Pulmonary artery endothelial cell (primary cell): ENCODE results near the gene SLFN13. TPM values are rescaled to one million over a fixed set of nuclear protein-coding genes. Genes with fewer than 3 reads are reported as not detected.
"Not testable (repeated sequence)": the region's sequence is repeated elsewhere in the genome, so short reads cannot be mapped to it uniquely, and the experiment has no call there.

Experiments used
- DNase-seq: peaks from one replicate; pipeline ENCODE4 v3.0.0-alpha.2; 2011; ENCODE audit warnings: low read depth, low spot score
- total RNA-seq: library from RNA; depleted of rRNA; stranded (reverse); fragments of >200 nt; gene quantifications from 2 replicates; pipeline ENCODE4 v1.2.3, GENCODE V29; 2014

Gene SLFN13
- 2.6 and 6.9 TPM in 2 replicates for total RNA-seq

- DNase-seq, result no peak
Measured at GRCh38 chr17:35448214-35448898, at the start of gene SLFN13. TSS of gene SLFN13 (minus strand) at chr17:35448766. CDS start at chr17:35445680, 3,086 bp downstream.

- DNase-seq, result no peak
Measured at GRCh38 chr17:35496451-35497290, 48.1 kb upstream of the SLFN13 start.

- DNase-seq, result no peak
Measured at GRCh38 chr17:35493040-35493439, 44.5 kb upstream of the SLFN13 start.

DNA sequence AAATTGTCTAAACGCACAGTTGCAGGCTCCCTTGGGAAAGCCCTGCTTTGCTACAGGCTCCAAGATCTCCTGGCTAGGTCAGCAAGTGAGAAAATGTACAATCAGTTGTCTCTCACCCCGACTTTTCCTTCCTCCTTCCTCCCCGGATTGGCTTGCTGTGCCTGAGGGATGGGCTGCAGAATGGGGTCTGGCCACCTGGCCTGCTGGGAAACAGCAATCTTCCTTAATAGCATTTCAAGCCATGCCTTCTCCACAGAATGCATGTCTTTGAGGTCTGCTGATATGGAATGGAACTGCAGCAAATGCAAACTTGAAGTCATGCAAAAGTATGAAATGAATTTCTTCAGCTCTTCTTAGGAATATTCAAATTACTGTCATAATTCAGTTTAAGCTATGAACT is 42.9 kb upstream of the SLFN13 start:
- DNase-seq, result no peak

DNA sequence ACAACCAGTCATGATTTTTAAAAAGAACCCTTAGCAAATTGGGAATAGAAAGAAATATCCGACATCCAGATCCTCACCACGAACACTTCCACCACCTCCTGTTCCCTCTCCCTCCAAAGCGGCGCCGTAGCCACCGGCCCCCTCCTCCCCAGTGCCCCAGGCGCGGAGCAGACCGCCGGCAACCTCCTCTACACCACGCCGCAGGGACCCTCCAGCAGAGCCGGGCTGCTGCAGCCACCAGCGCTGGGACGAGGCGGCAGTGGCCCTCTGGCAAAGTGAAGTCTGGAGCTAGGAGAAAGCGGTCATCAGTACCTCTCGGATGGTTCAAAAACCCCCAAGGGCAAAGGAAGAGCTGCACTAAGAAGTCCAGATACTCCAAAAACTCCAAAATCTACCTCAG is 41.4 kb upstream of the SLFN13 start:
- DNase-seq, result no peak

DNA sequence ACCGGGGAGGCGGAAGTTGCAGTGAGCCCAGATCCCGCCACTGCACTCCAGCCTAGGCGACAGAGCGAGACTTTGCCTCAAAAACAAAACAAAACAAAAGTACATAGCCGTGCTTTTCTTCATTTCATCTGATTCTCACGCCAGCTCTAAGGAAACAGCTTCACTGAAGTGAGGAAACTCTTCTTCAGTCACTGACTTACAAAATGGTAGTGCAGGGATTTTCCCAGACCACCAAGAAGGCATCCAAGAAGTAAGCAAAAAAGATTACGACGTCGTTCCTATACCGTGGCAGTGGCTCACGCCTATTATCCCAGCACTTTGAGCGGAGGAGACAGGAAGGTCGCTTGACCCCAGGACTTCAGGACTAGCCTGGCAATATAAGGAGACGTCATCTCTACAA is 40.4 kb upstream of the SLFN13 start:
- no peak for DNase-seq

DNA sequence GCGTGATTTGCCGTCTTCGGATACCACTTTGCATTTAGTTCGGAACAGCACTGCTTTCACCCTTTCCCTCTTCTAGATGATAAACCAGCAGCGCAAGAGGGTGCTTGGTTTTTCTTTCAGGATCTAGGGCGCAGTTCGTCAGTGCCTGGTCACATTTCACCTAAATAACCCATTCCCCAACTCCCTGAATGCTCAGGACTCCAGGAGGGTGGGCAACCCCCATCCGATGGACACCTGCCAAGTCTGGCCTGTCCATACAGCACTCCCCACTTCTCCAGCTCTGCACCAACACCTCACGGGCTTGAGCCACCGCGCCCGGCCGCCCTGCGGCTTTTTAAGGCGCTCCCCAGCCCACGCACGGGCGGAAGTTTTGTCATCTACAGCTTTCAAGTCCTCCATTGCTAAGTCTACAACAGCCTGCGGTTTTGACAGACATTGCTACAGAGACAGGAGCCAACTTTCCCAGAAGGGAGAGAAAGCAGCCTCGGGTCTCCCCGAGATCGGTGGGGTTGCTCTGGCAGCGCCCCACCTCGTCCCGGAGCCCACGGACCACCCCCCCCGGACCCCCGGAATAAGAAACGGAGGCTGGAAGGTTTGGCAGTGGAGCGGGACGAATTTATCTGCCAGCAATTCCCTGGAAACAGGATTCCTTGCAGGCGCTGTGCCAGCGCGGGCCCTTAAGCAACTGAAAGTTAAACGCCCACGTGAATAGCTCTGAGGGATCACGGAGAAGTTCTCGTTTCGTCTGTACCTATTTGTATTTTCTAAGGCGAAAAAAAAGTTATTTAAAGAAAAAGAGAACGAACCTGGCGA is 38.6 kb upstream of the SLFN13 start:
- no peak for DNase-seq

- no peak for DNase-seq
Measured at GRCh38 chr17:35479271-35479670, 30.7 kb upstream of the SLFN13 start.

DNA sequence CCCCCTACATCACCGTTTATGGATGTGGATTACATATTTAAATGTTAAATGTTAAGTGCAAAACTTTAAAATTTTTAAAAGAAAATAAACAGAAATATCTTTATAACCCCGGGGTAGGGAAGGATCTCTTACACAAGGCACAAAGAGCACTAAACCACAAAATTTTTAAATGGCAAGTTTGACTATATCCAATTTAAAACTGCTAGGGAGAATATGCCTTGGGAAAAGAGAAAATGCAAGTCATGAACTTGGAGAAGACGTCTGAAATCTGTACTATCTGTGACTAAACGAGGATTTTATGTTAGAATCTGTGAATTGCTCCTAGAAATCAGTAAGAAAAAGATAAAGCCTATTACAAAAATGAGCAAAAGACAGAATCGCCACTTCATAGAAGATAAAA is 28.7 kb upstream of the SLFN13 start:
- DNase-seq, result no peak

DNA sequence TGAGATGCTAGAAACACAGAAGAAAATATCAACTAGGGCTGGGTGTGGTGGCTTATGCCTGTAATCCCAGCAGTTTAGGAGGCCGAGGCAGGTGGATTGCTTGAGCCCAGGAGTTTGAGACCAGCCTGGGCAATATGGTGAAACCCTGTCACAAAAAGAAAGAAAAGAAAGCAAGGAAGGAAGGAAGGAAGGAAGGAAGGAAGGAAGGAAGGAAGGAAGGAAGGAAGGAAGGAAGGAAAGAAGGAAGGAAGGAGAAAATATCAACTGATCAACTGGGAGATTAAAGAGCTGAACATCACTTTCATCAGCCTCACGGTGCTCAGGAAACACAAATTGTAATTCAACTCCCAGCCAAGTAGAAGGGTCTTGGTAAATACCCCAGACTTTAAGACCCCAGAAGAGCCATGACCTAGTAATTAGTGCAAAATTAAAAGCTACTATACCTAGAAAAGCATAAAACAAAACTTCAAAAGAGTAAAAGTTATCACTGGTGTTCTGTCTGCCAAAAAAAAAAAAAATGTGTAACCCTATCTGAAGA is 27.8 kb upstream of the SLFN13 start:
- DNase-seq, result no peak

GRCh38 chr17:35468475-35468874 is 19.9 kb upstream of the SLFN13 start:
- DNase-seq, result no peak

DNA sequence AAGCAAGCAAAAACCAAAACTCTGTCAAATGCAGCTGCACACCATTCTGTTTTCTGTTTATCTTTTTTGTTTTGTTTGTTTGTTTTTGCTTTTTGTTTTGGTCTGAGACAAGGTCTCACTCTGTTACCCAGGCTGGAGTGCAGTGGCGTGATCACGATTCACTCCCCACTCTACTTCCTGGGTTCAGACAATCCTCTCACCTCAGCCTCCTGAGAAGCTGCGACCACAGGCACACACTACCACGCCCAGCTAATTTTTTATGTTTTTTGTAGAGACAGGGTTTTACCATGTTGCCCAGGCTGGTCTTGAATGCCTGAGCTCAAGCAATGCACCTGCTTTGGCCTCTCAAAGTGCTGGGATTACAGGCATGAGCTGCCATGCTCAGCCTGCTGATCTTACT is 19.3 kb upstream of the SLFN13 start:
- no peak for DNase-seq

DNA sequence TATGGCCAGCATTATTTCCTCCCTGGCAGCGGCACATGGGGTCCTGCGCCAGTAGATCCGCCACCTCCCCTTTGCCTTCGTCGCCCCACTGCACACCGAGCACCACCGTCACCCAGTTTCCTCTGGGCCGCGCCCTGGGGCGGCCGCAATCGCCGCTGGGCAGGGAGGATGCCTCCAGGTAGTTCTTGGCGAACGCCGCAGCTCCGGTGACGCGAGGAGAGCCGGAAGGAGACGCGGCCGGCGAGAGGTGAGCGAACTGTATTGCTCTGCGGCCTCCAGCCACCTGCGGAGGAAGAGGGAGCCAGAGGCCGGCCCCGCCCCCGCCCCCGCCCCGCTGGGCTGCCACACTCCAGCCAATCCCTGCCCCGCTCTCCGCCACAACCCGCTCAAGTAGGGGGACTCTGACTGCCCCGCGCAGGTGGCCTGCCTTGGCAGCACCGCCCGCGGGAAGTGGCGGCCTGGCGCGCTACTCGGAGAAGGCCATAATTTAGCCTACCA is 11.8 kb upstream of the SLFN13 start:
- no peak for DNase-seq

GRCh38 chr17:35454035-35454434 is 5.5 kb upstream of the SLFN13 start:
- DNase-seq, result not testable (repeated sequence)

DNA sequence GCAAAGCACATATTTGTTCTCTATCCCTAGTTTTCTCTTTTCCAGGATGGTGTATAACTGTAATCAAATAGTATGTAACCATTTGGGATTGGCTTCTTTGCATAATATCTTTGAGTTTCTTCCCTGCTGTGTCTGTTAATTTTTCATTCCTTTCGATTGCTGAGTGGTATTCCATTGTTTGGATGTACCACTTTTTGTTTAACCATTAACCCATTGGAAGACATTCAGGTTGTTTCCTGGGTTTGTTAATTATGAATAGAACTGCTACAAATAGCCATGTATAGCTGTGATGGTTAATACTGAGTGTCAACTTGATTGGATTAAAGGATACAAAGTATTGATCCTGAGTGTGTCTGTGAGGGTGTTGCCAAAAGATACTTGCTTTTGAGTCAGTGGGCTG is 4.6 kb upstream of the SLFN13 start:
- DNase-seq, result no peak

DNA sequence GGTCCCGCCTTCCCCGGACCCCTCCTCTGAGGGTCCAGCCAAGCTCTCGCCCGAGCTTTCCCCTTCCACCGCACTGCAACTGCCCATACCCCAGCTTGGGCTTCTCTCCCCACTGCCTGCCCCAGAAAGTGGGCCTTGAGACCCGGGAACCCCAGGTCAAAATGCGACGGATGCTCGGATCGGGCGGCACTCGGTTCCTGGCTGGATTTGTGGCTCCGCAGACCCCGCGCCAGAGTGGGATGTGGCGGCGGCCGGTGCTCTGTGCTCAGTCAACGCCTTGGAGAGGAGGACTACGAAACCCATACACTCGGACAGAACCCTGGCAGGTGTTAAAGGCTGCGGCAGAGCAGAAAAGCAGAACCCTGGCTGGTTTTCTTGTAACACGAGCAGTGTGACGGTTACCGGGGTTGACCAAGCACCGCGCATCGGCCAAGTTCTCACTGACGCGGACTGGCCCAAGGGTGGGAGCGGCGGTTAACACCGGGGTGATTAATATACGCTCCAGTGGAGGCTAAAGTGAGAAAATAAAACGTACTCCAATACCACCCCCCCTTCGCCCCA is 885 bp upstream of the SLFN13 start:
- DNase-seq, result no peak

GRCh38 chr17:35448899-35449227 is 297 bp upstream of the SLFN13 start:
- DNase-seq, result no peak

- DNase-seq, result no peak
Measured at GRCh38 chr17:35447499-35447898, 1.1 kb downstream of the SLFN13 start.

DNA sequence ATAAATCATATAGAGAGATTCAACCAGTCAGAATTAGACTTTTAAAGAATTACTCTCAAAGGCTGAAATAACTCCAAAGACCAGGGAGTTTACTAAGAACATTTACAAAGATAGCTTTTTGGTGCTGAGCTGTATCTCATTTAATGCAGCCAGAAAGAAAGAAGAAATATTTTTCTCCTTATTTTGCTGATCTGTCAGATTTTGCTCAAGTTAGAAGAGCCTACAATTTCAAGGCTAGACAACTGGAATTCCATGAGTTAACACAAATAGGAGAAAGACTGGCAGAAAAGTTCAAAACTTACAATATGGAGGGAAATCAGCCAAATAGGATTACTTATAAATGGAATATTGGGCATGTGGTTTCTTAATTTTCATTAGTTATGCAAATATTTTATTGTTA is 10.1 kb downstream of the SLFN13 start:
- DNase-seq, result no peak

DNA sequence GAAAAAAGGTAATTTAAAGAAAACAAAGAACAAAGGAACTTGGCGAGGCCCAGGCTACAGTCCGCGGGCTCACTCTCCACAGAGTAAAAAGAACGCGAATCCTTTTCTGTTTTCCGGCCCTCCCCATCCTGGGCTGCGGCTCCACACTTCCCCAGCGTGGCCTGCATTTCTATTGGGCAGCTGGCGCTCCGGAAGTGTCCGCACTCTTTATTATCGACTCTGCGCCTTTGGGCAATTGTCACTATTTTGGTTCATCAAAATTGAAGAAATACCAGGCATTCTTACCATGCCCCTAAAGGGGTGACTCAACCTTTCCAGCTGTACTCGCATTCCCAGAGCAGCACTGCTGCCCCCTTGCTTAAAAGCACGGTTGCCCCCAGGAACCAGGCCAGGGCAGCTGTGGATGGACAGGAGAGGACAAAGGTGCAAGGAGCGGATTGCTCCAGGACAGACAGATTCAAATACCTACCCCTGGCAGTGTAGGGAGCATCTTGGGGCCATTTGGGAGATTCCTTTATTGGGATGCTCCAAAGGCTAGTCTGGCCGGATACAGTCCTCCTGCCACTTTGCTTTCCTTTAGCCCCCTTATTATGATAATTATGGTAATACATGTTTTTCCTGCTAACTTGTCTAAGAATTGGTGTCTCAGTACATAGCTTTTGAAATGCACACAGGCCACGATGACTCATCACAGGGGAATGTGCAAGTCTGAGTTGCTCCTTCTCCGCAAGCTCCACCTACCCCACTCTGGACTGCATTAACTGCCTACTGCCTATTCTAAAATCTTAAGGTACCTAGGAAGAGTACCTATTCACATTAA is 15.3 kb downstream of the SLFN13 start:
- peak; percentile 97 for DNase-seq
